Measurements from ENCODE around the gene RYK.

- TF ChIP-seq, protein P1, sequence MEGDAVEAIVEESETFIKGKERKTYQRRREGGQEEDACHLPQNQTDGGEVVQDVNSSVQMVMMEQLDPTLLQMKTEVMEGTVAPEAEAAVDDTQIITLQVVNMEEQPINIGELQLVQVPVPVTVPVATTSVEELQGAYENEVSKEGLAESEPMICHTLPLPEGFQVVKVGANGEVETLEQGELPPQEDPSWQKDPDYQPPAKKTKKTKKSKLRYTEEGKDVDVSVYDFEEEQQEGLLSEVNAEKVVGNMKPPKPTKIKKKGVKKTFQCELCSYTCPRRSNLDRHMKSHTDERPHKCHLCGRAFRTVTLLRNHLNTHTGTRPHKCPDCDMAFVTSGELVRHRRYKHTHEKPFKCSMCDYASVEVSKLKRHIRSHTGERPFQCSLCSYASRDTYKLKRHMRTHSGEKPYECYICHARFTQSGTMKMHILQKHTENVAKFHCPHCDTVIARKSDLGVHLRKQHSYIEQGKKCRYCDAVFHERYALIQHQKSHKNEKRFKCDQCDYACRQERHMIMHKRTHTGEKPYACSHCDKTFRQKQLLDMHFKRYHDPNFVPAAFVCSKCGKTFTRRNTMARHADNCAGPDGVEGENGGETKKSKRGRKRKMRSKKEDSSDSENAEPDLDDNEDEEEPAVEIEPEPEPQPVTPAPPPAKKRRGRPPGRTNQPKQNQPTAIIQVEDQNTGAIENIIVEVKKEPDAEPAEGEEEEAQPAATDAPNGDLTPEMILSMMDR (IDR thresholded peaks at IDR 0.05), result no peak
- TF ChIP-seq POLR2AphosphoS5 (IDR thresholded peaks at IDR 0.05) (no peak), POLR2A (IDR thresholded peaks at IDR 0.05) (no peak), EP300 (IDR thresholded peaks at IDR 0.05) (no peak)
These were observed 21.6 kb downstream of the RYK start for GRCh38 chr3:134229038-134229437.

Measured in gastroesophageal sphincter (tissue), 3 donors.